SK-N-SH (cell line): ENCODE results near the gene RAB8B. TPM values are rescaled to one million over a fixed set of nuclear protein-coding genes. Genes with fewer than 3 reads are reported as not detected.

Source experiments
- CTCF ChIA-PET: fragments of 300-600, 350-600 bp; formaldehyde crosslinking; extraction: SDS; loops from one replicate; lab custom pipeline; 2021; lab: Yijun Ruan, JAX
- POLR2A ChIA-PET: fragments of 350-600 bp; sonication (Branson Sonifier 250); formaldehyde crosslinking; extraction: SDS; loops from one replicate; lab custom pipeline; 2020; ENCODE audit warnings: antibody characterized with exemption, inconsistent platforms; lab: Yijun Ruan, JAX
- DNase-seq: peaks from one replicate; pipeline ENCODE4 v3.0.0; 2012
- H2AFZ ChIP-seq: fragments of 200-600 bp; sonication (generic); 2 replicates; pipeline ENCODE4 v1.8.1; 2016; ENCODE audit warnings: antibody characterized with exemption, mild to moderate bottlenecking, low read depth
- H3F3A ChIP-seq: fragments of 200-600 bp; sonication (generic); replicated peaks from 2 replicates; pipeline ENCODE3; 2016; ENCODE audit warnings: antibody characterized with exemption, mild to moderate bottlenecking; ENCODE audit not compliant: insufficient read depth
- H3K27ac ChIP-seq, 2 experiments: fragments of 200-500 bp in 1 of 2; fragments of 200-600 bp in 1 of 2; sonication (Bioruptor generic) in 1 of 2; sonication (generic), shearing (Covaris generic) in 1 of 2; 2 replicates each; pipeline versions ENCODE4 v1.5.1 to v1.6.1; 2014 to 2016; ENCODE audit warnings: low read depth in 2 of 2, inconsistent platforms in 1 of 2, low read length in 1 of 2, mild to moderate bottlenecking in 1 of 2, mixed read lengths in 1 of 2
- H3K27me3 ChIP-seq: fragments of 200-600 bp; sonication (generic), shearing (Covaris generic); 2 replicates; pipeline ENCODE4 v1.6.1; 2016; ENCODE audit warnings: mixed run types; ENCODE audit not compliant: insufficient read depth
- H3K36me3 ChIP-seq, 2 experiments: fragments of 200-500 bp in 1 of 2; fragments of 200-600 bp in 1 of 2; sonication (Bioruptor generic) in 1 of 2; sonication (generic) in 1 of 2; replicated peaks in 1 of 2; 2 replicates each; pipeline versions ENCODE3 to v1.5.1; 2014 to 2016; ENCODE audit warnings: low read length in 1 of 2, mild to moderate bottlenecking in 1 of 2; ENCODE audit not compliant: insufficient read depth in 2 of 2, control insufficient read depth in 1 of 2
- H3K4me1 ChIP-seq, 2 experiments: fragments of 200-500 bp in 1 of 2; fragments of 200-600 bp in 1 of 2; sonication (Bioruptor generic) in 1 of 2; sonication (generic), shearing (Covaris generic) in 1 of 2; 2 replicates each; pipeline versions ENCODE4 v1.5.1 to v1.6.1; 2014 to 2016; ENCODE audit warnings: low read depth in 1 of 2, low read length in 1 of 2, mixed run types in 1 of 2; ENCODE audit not compliant: insufficient read depth in 2 of 2, control insufficient read depth in 1 of 2
- H3K4me2 ChIP-seq: fragments of 200-600 bp; sonication (generic), shearing (Covaris generic); 2 replicates; pipeline ENCODE4 v1.6.1; 2017; ENCODE audit warnings: mixed run types
- H3K4me3 ChIP-seq, 2 experiments: fragments of 200-500 bp in 1 of 2; fragments of 200-600 bp in 1 of 2; sonication (Bioruptor generic) in 1 of 2; sonication (generic), shearing (Covaris generic) in 1 of 2; 2 replicates each; pipeline versions ENCODE4 v1.5.1 to v1.8.1; 2014 to 2016; ENCODE audit warnings: low read depth in 2 of 2, inconsistent platforms in 1 of 2, low read length in 1 of 2, mild to moderate bottlenecking in 1 of 2, mixed read lengths in 1 of 2, moderate library complexity in 1 of 2
- H3K79me2 ChIP-seq: fragments of 200-600 bp; sonication (generic); 2 replicates; pipeline ENCODE4 v1.8.1; 2017; ENCODE audit warnings: mild to moderate bottlenecking; ENCODE audit not compliant: insufficient read depth
- H3K9ac ChIP-seq: fragments of 200-600 bp; sonication (generic); 2 replicates; pipeline ENCODE4 v1.6.1; 2017; ENCODE audit warnings: mixed run types
- H3K9me2 ChIP-seq: fragments of 200-600 bp; sonication (generic); 2 replicates; pipeline ENCODE4 v1.6.1; 2017; ENCODE audit warnings: mixed run types
- H3K9me3 ChIP-seq: fragments of 200-600 bp; sonication (generic); 2 replicates; pipeline ENCODE4 v1.6.1; 2017; ENCODE audit warnings: mixed run types, mild to moderate bottlenecking, moderate library complexity
- H4K20me1 ChIP-seq: fragments of 200-600 bp; sonication (generic); 2 replicates; pipeline ENCODE4 v1.6.1; 2017; ENCODE audit warnings: mild to moderate bottlenecking, mixed run types; ENCODE audit not compliant: insufficient read depth
- CHD2 ChIP-seq: fragments of 150-350 bp; IDR thresholded peaks from 2 replicates; pipeline ENCODE4 v1.6.1; 2018; ENCODE audit warnings: low read length; ENCODE audit not compliant: partially characterized antibody
- FOSL2 ChIP-seq: IDR thresholded peaks from 2 replicates; pipeline ENCODE4 v1.4.0; 2012; ENCODE audit warnings: low read depth, mild to moderate bottlenecking, moderate library complexity, borderline replicate concordance
- FOXJ3 ChIP-seq: sonication (generic); formaldehyde crosslinking; IDR thresholded peaks from 2 replicates; pipeline ENCODE4 v1.5.1; 2020; ENCODE audit warnings: mild to moderate bottlenecking, missing genetic modification reagents
- FOXM1 ChIP-seq: IDR thresholded peaks from 2 replicates; pipeline ENCODE4 v1.4.0; 2012; ENCODE audit warnings: low read depth, mild to moderate bottlenecking
- MEF2A ChIP-seq: IDR thresholded peaks from 2 replicates; pipeline ENCODE4 v1.4.0; 2012; ENCODE audit warnings: low read depth, borderline replicate concordance
- MXI1 ChIP-seq: IDR thresholded peaks from 2 replicates; pipeline ENCODE4 v1.6.1; 2012; ENCODE audit warnings: mild to moderate bottlenecking, low read depth, low read length, improper control_type of control experiment
- NRF1 ChIP-seq: IDR thresholded peaks from 2 replicates; pipeline ENCODE4 v1.6.1; 2012; ENCODE audit warnings: low read depth, mild to moderate bottlenecking, low read length
- RFX5 ChIP-seq: IDR thresholded peaks from 2 replicates; pipeline ENCODE4 v1.6.1; 2012; ENCODE audit warnings: mild to moderate bottlenecking, improper control_type of control experiment, low read length
- RXRA ChIP-seq: IDR thresholded peaks from 2 replicates; pipeline ENCODE4 v1.4.0; 2012; ENCODE audit warnings: low read depth, mild to moderate bottlenecking, borderline replicate concordance
- SMC3 ChIP-seq: IDR thresholded peaks from 2 replicates; pipeline ENCODE4 v1.6.1; 2012; ENCODE audit warnings: low read depth, low read length, improper control_type of control experiment
- TAF1 ChIP-seq: IDR thresholded peaks from 2 replicates; pipeline ENCODE4 v1.6.1; 2012; ENCODE audit warnings: low read depth, mild to moderate bottlenecking, low read length, moderate library complexity, borderline replicate concordance
- TCF12 ChIP-seq: IDR thresholded peaks from 2 replicates; pipeline ENCODE4 v1.4.0; 2012
- TEAD4 ChIP-seq: IDR thresholded peaks from 2 replicates; pipeline ENCODE4 v1.4.0; 2012; ENCODE audit warnings: mild to moderate bottlenecking, borderline replicate concordance; ENCODE audit not compliant: insufficient read depth
- WGBS: methylation state at CpG from one replicate; pipeline ENCODE4 v1.1.6; 2017; ENCODE audit warnings: low lambda C conversion rate; 5-methylcytosine and 5-hydroxymethylcytosine counted together
- polyA plus RNA-seq, 3 experiments: library from polyadenylated mRNA; depleted of rRNA; stranded (reverse); fragments of >200 nt; gene quantifications; 2 replicates each; pipeline ENCODE4 v1.2.3, GENCODE V29; 2012
- TF ChIP-seq, protein P1 (sequence below): IDR thresholded peaks from 2 replicates; pipeline ENCODE4; 2012
- TF ChIP-seq, protein P2 (sequence below): fragments of 150-350 bp; IDR thresholded peaks from 2 replicates; pipeline ENCODE4 v1.6.1; 2017; ENCODE audit warnings: antibody characterized with exemption, low read length, low read depth, borderline replicate concordance
- TF ChIP-seq, protein P3 (sequence below): fragments of 200-600 bp; sonication (generic); IDR thresholded peaks from 2 replicates; pipeline ENCODE4 v1.6.1; 2017; ENCODE audit warnings: antibody characterized with exemption, mild to moderate bottlenecking, moderate library complexity
- TF ChIP-seq, protein P4 (sequence below): fragments of 150-350 bp; IDR thresholded peaks from 2 replicates; pipeline ENCODE4 v1.6.1; 2016; ENCODE audit warnings: mild to moderate bottlenecking, low read depth, low read length

The RAB8B gene
- polyA plus RNA-seq, 1 of the 3 experiments (the other 2 are of a cell fraction), result 5.4 TPM

DNA sequence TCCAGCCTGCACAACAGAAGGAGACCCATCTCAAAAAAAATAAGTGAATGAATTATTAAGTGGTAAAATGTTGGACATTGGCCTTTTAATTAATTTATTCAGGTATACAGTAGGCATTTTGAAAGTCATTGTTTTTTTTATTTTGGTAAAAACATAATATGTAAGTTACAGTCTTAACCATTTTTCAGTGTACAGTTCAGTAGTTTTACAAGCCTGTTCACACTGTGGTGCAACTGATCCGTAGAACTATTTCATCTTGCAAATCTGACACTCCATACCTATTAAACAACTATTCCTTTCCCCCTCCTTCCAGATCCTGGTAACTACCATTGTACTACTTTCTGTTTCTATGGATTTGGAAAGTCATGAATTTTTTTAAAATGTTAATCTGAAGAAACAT, 51.9 kb downstream of the RAB8B start:
- POLR2A ChIA-PET, result no interaction called here
- peaks cover 0 to 6% of the 10 kb centered on the region in 2 experiments; a peak in 1 of 4 replicates for H3K4me1 ChIP-seq
- H3K79me2 ChIP-seq, result peaks cover 33% of the 10 kb centered on the region
- H4K20me1 ChIP-seq, result no peaks in the 10 kb centered on the region
- CTCF ChIA-PET, result no interaction called here
- no peaks in the 10 kb centered on the region for H3K27me3 ChIP-seq
- WGBS, result 93% methylated on average over 1 of the region's 1 CpG
- peaks cover 16% of the 10 kb centered on the region for H3F3A ChIP-seq
- H2AFZ ChIP-seq, result no peak overlapping the region
- H3K9me3 ChIP-seq, result no peaks in the 10 kb centered on the region
- no peak overlapping the region for H3K4me2 ChIP-seq
- no peak overlapping the region for H3K4me3 ChIP-seq
- H3K9me2 ChIP-seq, result no peaks in the 10 kb centered on the region
- peaks cover 0 to 12% of the 10 kb centered on the region in 2 experiments for H3K36me3 ChIP-seq
- TF ChIP-seq, protein P1, sequence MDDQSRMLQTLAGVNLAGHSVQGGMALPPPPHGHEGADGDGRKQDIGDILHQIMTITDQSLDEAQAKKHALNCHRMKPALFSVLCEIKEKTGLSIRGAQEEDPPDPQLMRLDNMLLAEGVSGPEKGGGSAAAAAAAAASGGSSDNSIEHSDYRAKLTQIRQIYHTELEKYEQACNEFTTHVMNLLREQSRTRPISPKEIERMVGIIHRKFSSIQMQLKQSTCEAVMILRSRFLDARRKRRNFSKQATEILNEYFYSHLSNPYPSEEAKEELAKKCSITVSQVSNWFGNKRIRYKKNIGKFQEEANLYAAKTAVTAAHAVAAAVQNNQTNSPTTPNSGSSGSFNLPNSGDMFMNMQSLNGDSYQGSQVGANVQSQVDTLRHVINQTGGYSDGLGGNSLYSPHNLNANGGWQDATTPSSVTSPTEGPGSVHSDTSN, result no peak
- TF ChIP-seq RFX5 (no peak), FOXJ3 (CRISPR knock-in tag) (no peak), FOXM1 (no peak), RXRA (no peak), NRF1 (no peak), TAF1 (no peak)
- TF ChIP-seq, protein P2, sequence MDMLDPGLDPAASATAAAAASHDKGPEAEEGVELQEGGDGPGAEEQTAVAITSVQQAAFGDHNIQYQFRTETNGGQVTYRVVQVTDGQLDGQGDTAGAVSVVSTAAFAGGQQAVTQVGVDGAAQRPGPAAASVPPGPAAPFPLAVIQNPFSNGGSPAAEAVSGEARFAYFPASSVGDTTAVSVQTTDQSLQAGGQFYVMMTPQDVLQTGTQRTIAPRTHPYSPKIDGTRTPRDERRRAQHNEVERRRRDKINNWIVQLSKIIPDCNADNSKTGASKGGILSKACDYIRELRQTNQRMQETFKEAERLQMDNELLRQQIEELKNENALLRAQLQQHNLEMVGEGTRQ, result no peak
- DNase-seq, result no peak
- no peak overlapping the region for H3K27ac ChIP-seq
- no peak overlapping the region for H3K9ac ChIP-seq

DNA sequence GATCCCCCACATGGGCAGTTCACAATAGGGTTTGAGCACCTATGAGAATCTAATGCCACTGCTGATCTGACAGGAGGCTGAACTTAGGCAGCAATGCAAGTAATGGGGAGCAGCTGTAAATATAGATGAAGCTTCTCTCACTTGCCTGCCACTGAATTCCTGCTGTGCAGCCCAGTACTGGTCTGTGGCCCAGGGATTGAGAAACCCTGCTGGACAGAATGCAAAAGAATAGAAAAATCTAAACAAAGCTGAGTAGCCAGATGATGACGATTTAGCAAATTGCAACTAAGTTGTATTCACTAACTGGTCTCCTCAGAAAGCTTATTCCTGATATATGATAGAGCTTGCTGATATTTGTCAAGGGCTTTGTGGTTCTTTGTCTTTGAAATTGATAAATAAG, 53.7 kb downstream of the RAB8B start:
- 100% methylated on average over 1 of the region's 1 CpG for WGBS
- no peak for TF ChIP-seq TEAD4
- TF ChIP-seq MEF2A, result no peak
- TF ChIP-seq SMC3, result no peak
- TF ChIP-seq TCF12, result no peak
- no peak for TF ChIP-seq RFX5
- TF ChIP-seq, protein P3, sequence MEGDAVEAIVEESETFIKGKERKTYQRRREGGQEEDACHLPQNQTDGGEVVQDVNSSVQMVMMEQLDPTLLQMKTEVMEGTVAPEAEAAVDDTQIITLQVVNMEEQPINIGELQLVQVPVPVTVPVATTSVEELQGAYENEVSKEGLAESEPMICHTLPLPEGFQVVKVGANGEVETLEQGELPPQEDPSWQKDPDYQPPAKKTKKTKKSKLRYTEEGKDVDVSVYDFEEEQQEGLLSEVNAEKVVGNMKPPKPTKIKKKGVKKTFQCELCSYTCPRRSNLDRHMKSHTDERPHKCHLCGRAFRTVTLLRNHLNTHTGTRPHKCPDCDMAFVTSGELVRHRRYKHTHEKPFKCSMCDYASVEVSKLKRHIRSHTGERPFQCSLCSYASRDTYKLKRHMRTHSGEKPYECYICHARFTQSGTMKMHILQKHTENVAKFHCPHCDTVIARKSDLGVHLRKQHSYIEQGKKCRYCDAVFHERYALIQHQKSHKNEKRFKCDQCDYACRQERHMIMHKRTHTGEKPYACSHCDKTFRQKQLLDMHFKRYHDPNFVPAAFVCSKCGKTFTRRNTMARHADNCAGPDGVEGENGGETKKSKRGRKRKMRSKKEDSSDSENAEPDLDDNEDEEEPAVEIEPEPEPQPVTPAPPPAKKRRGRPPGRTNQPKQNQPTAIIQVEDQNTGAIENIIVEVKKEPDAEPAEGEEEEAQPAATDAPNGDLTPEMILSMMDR, result no peak
- TF ChIP-seq MXI1, result no peak
- TF ChIP-seq FOSL2, result no peak
- TF ChIP-seq, protein P4, sequence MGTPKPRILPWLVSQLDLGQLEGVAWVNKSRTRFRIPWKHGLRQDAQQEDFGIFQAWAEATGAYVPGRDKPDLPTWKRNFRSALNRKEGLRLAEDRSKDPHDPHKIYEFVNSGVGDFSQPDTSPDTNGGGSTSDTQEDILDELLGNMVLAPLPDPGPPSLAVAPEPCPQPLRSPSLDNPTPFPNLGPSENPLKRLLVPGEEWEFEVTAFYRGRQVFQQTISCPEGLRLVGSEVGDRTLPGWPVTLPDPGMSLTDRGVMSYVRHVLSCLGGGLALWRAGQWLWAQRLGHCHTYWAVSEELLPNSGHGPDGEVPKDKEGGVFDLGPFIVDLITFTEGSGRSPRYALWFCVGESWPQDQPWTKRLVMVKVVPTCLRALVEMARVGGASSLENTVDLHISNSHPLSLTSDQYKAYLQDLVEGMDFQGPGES, result no peak
- no peak for TF ChIP-seq FOXJ3 (CRISPR knock-in tag)
- TF ChIP-seq NRF1, result no peak
- TF ChIP-seq CHD2, result no peak
- no peak for TF ChIP-seq RXRA
- TF ChIP-seq, protein P1, result no peak
- no peak overlapping the region for H3K27ac ChIP-seq
- peaks cover 0 to 18% of the 10 kb centered on the region in 2 experiments for H3K36me3 ChIP-seq
- no peak overlapping the region for H3K9ac ChIP-seq
- H3F3A ChIP-seq, result peaks cover 3% of the 10 kb centered on the region
- no peak overlapping the region for H3K4me2 ChIP-seq
- ChIA-PET POLR2A (no interaction called here), CTCF (no interaction called here)
- H3K4me3 ChIP-seq, result no peak overlapping the region
- no peaks in the 10 kb centered on the region for H3K9me3 ChIP-seq
- no peaks in the 10 kb centered on the region for H3K27me3 ChIP-seq
- DNase-seq, result no peak
- H3K79me2 ChIP-seq, result peaks cover 21% of the 10 kb centered on the region
- no peaks in the 10 kb centered on the region for H3K9me2 ChIP-seq
- H4K20me1 ChIP-seq, result no peaks in the 10 kb centered on the region
- peaks cover 0 to 6% of the 10 kb centered on the region in 2 experiments; a peak in 1 of 4 replicates for H3K4me1 ChIP-seq
- H2AFZ ChIP-seq, result no peak overlapping the region
